PC-9 (cell line): ENCODE results near the gene SPOCK2. TPM values are rescaled to one million over a fixed set of nuclear protein-coding genes. Genes with fewer than 3 reads are reported as not detected.
"Not testable (repeated sequence)": the region's sequence is repeated elsewhere in the genome, so short reads cannot be mapped to it uniquely, and the experiment has no call there.

Experiments
- Bru-seq: library from RNA; stranded (reverse); fragments of 400-500 nt; gene quantifications from one replicate; lab custom pipeline; 2021; lab: Mats Ljungman, UMichigan
- BruChase-seq, 2 experiments: library from RNA; stranded (reverse); fragments of 400-500 nt; gene quantifications; one replicate each; lab custom pipeline; 2021; lab: Mats Ljungman, UMichigan
- BruUV-seq: library from RNA; stranded (reverse); fragments of 400-500 nt; replicated peaks from 2 replicates; lab custom pipeline; 2021; lab: Mats Ljungman, UMichigan
- CTCF ChIA-PET: fragments of 300-600 bp; sonication (Branson Sonifier 250); formaldehyde crosslinking; loops from one replicate; lab custom pipeline; 2022; ENCODE audit warnings: antibody characterized with exemption; lab: Charles Lee
- POLR2A ChIA-PET: fragments of 300-600 bp; sonication (Branson Sonifier 250); formaldehyde crosslinking; loops from one replicate; lab custom pipeline; 2022; ENCODE audit warnings: antibody characterized with exemption; ENCODE audit not compliant: unreplicated experiment; lab: Charles Lee
- DNase-seq, 2 experiments: peaks; one replicate each; pipeline versions ENCODE4 v3.0.0 to v3.0.0-alpha.2; 2015 to 2022; ENCODE audit warnings: mixed read lengths in 1 of 2
- H2AFZ ChIP-seq: fragments of 200-600 bp; sonication (generic); 2 replicates; pipeline ENCODE4 v1.8.1; 2017; ENCODE audit warnings: antibody characterized with exemption
- H3F3A ChIP-seq: fragments of 200-600 bp; sonication (generic); 2 replicates; pipeline ENCODE4 v1.8.1; 2017; ENCODE audit warnings: antibody characterized with exemption, mild to moderate bottlenecking, low read depth; ENCODE audit not compliant: insufficient read depth
- H3K27ac ChIP-seq: fragments of 200-600 bp; sonication (generic); 2 replicates; pipeline ENCODE4 v1.6.1; 2016; ENCODE audit warnings: mixed run types
- H3K27me3 ChIP-seq: fragments of 200-600 bp; sonication (generic); 2 replicates; pipeline ENCODE4 v1.6.1; 2016; ENCODE audit warnings: low read depth, mixed run types; ENCODE audit not compliant: insufficient read depth
- H3K36me3 ChIP-seq: fragments of 200-600 bp; sonication (generic); 2 replicates; pipeline ENCODE4 v1.6.1; 2016; ENCODE audit warnings: low read depth, mixed run types
- H3K4me1 ChIP-seq: fragments of 200-600 bp; sonication (generic); replicated peaks from 2 replicates; pipeline ENCODE4 v1.6.1; 2016; ENCODE audit warnings: mixed run types; ENCODE audit not compliant: insufficient read depth
- H3K4me2 ChIP-seq: fragments of 200-600 bp; sonication (generic); 2 replicates; pipeline ENCODE4 v1.6.1; 2017; ENCODE audit warnings: mixed run types
- H3K4me3 ChIP-seq: fragments of 200-600 bp; sonication (generic); 2 replicates; pipeline ENCODE4 v1.6.1; 2016; ENCODE audit warnings: mixed run types
- H3K79me2 ChIP-seq: fragments of 200-600 bp; sonication (generic); 2 replicates; pipeline ENCODE4 v1.6.1; 2017; ENCODE audit warnings: low read depth, mixed run types
- H3K9me2 ChIP-seq: fragments of 200-600 bp; sonication (generic); 2 replicates; pipeline ENCODE4 v1.8.1; 2017; ENCODE audit warnings: mild to moderate bottlenecking; ENCODE audit not compliant: insufficient read depth
- H3K9me3 ChIP-seq: fragments of 200-600 bp; sonication (generic); 2 replicates; pipeline ENCODE4 v1.8.1; 2016; ENCODE audit warnings: low read depth; ENCODE audit not compliant: insufficient read depth
- H4K20me1 ChIP-seq: fragments of 200-600 bp; sonication (generic); 2 replicates; pipeline ENCODE4 v1.8.1; 2017; ENCODE audit not compliant: insufficient read depth
- CTCF ChIP-seq: fragments of 200-600 bp; sonication (generic); conservative IDR thresholded peaks from 2 replicates; pipeline ENCODE4 v1.6.1; 2017; ENCODE audit warnings: mixed run types, antibody characterized with exemption, mild to moderate bottlenecking, moderate library complexity
- EZH2 ChIP-seq: fragments of 200-600 bp; sonication (generic); IDR thresholded peaks from 2 replicates; pipeline ENCODE4 v1.8.0; 2017; ENCODE audit warnings: antibody characterized with exemption, low read depth
- intact Hi-C: fragments of 100-400 bp; cut with micrococcal nuclease; formaldehyde crosslinking; loops from one replicate; pipeline ENCODE4 v1.10.0; 2022; ENCODE audit not compliant: unreplicated experiment
- long read RNA-seq: library from polyadenylated mRNA; stranded (forward); transcript quantifications from one replicate; pipeline ENCODE4 v2.0.0, GENCODE V29; 2022
- total RNA-seq: library from RNA; stranded (reverse); gene quantifications from 2 replicates; pipeline ENCODE4 v1.2.3, GENCODE V29; 2021

SPOCK2 gene
- total RNA-seq = 4.2 and 5.3 TPM in 2 replicates
- percentile 48 among the genes with signal in this experiment for Bru-seq, nascent RNA
- percentile 54 among the genes with signal in this experiment for BruChase-seq, experiment 1, labeled RNA remaining after a 2-hour chase
- percentile 54 among the genes with signal in this experiment for BruChase-seq, experiment 2, labeled RNA remaining after a 6-hour chase
- long read RNA-seq, partial matches to known transcripts = 0 of 5 reads
- long read RNA-seq, other reads (novel, unspliced or antisense) = 5 of 5 reads

- Histone ChIP-seq H4K20me1 (no peaks in the 10 kb centered on the region), H3K4me3 (no peak within 1 kb of the TSS), H3K4me1 (peaks cover 35% of the 10 kb centered on the region), H3K9me3 (no peaks in the 10 kb centered on the region), H2AFZ (no peak within 1 kb of the TSS), H3K79me2 (no peaks in the 10 kb centered on the region), H3K27me3 (no peaks in the 10 kb centered on the region), H3K4me2 (no peak within 1 kb of the TSS), H3K36me3 (0 out of 2 replicates have a peak, but pooled peaks cover 6% of the 10 kb centered on the region), H3K27ac (no peak within 1 kb of the TSS), H3K9me2 (no peaks in the 10 kb centered on the region), H3F3A (peaks cover 22% of the 10 kb centered on the region)
- no TSS peak for BruUV-seq
- intact Hi-C loops = no loop called here
- ChIA-PET POLR2A (interaction anchor here (0.7 kb wide), 1 partner anchor 25 kb away, joined by 12 read pairs; no protein-coding TSS in a partner anchor), CTCF (interaction anchor here (0.5 kb wide), 1 partner anchor 227 kb away, joined by 4 read pairs; no protein-coding TSS in a partner anchor)
- TF ChIP-seq EZH2 = no peak
- TF ChIP-seq CTCF = no peak
- DNase-seq = peak in 1 of 2 experiments; percentile 26
Measured at GRCh38 chr10:72087969-72088888, at the start of gene SPOCK2. Gene SPOCK2 (minus strand): TSS chr10:72088551. CDS start chr10:72088328, 223 bp downstream.

- intact Hi-C loops = no loop called here
- Histone ChIP-seq H3K4me2 (no peak overlapping the region), H3F3A (peaks cover 30% of the 10 kb centered on the region), H3K36me3 (peaks cover 15% of the 10 kb centered on the region), H3K9me3 (no peaks in the 10 kb centered on the region), H3K79me2 (no peaks in the 10 kb centered on the region), H3K4me3 (no peak overlapping the region), H2AFZ (no peak overlapping the region), H3K27ac (no peak overlapping the region), H4K20me1 (no peaks in the 10 kb centered on the region), H3K4me1 (peaks cover 16% of the 10 kb centered on the region; the same call in 1 of the 2 replicates), H3K9me2 (no peaks in the 10 kb centered on the region), H3K27me3 (no peaks in the 10 kb centered on the region)
- POLR2A ChIA-PET = no interaction called here
- TF ChIP-seq CTCF = no peak
- TF ChIP-seq EZH2 = no peak
- no peak for DNase-seq
- CTCF ChIA-PET = no interaction called here
- no TSS peak for BruUV-seq
Measured at GRCh38 chr10:72137583-72137982, 49.2 kb upstream of the SPOCK2 start.

- CTCF ChIA-PET = interaction anchor here (0.6 kb wide), 3 partner anchors 36 to 232 kb away, joined by 3 to 9 read pairs (median 8); no protein-coding TSS in a partner anchor
- H3K36me3 ChIP-seq = peaks cover 22% of the 10 kb centered on the region
- H3K4me3 ChIP-seq, H3K9me3 ChIP-seq, intact Hi-C loops, H2AFZ ChIP-seq, BruUV-seq, H4K20me1 ChIP-seq, H3K79me2 ChIP-seq, H3K27me3 ChIP-seq, POLR2A ChIA-PET, H3K4me2 ChIP-seq, DNase-seq, H3K27ac ChIP-seq, H3K9me2 ChIP-seq: not testable (repeated sequence)
- peaks cover 35% of the 10 kb centered on the region for H3F3A ChIP-seq
- H3K4me1 ChIP-seq = peaks cover 16% of the 10 kb centered on the region; the same call in 1 of the 2 replicates
Measured at GRCh38 chr10:72136225-72136624, 47.9 kb upstream of the SPOCK2 start.
